ENCODE results near the gene IFT88. TPM values are rescaled to one million over a fixed set of nuclear protein-coding genes. Genes with fewer than 3 reads are reported as not detected.

Gene IFT88
- total and polyA plus RNA-seq, 4 donors = 7.1 to 18.7 (median 10.5) TPM

- Histone ChIP-seq H3K27me3 (ENCODE audit: control insufficient read depth in 4 of 4, insufficient read depth in 4 of 4, low read length in 3 of 4) (no peaks in the 10 kb centered on the region), H3K9me3 (ENCODE audit: control insufficient read depth in 4 of 4, low read length in 3 of 4) (no peaks in the 10 kb centered on the region), H3K36me3 (ENCODE audit: control insufficient read depth in 4 of 4, insufficient read depth in 3 of 4, low read depth in 1 of 4, low read length in 3 of 4) (peaks cover 0 to 5% (median 2%) of the 10 kb centered on the region in 4 donors), H3K27ac (ENCODE audit: low read depth in 1 of 2, low read length in 2 of 2) (no peak overlapping the region), H3K4me3 (ENCODE audit: low read depth in 1 of 3, low read length in 3 of 3) (no peak overlapping the region), H3K9ac (ENCODE audit: low read depth in 1 of 2, low read length in 2 of 2) (no peak overlapping the region), H3K4me1 (ENCODE audit: control insufficient read depth in 4 of 4, insufficient read depth in 4 of 4, low read length in 3 of 4) (no peaks in the 10 kb centered on the region)
- no peak for DNase-seq (ENCODE audit: low spot score)
- 98% methylated on average over 1 of the region's 1 CpG for WGBS
- TF ChIP-seq TAF1 (conservative IDR thresholded peaks at IDR 0.05) = no peak
- TF ChIP-seq HNF4G (IDR thresholded peaks at IDR 0.05) = no peak
- TF ChIP-seq JUND (IDR thresholded peaks at IDR 0.05) = no peak
- TF ChIP-seq GABPA (IDR thresholded peaks at IDR 0.05 in 1 of 2, conservative IDR thresholded peaks at IDR 0.05 in 1 of 2) = no peak
- no peak for TF ChIP-seq FOXA1 (IDR thresholded peaks at IDR 0.05)
- no peak for TF ChIP-seq CTCF (IDR thresholded peaks at IDR 0.05; ENCODE audit: low read depth, low read length, missing input control)
- no peak for TF ChIP-seq ZBTB33 (IDR thresholded peaks at IDR 0.05)
- no peak for TF ChIP-seq NR2F2 (IDR thresholded peaks at IDR 0.05)
- TF ChIP-seq ATF3 (IDR thresholded peaks at IDR 0.05) = no peak
- no peak for TF ChIP-seq REST (IDR thresholded peaks at IDR 0.05)
- TF ChIP-seq MAX (IDR thresholded peaks at IDR 0.05) = no peak
- TF ChIP-seq FOXA2 (IDR thresholded peaks at IDR 0.05) = no peak
- no peak for TF ChIP-seq RXRA (IDR thresholded peaks at IDR 0.05)
- TF ChIP-seq YY1 (IDR thresholded peaks at IDR 0.05) = no peak
- TF ChIP-seq RAD21 (IDR thresholded peaks at IDR 0.05) = no peak
- TF ChIP-seq SP1 (IDR thresholded peaks at IDR 0.05) = no peak
- TF ChIP-seq HNF4A (conservative IDR thresholded peaks at IDR 0.05) = no peak
- TF ChIP-seq EGR1 (IDR thresholded peaks at IDR 0.05; ENCODE audit: low read depth in 2 of 2) = no peak
Measured at GRCh38 chr13:20654156-20654555, 87.2 kb downstream of the IFT88 start.

Measured in liver (tissue), 9 donors.